Keratinocyte (primary cell): ENCODE data around the gene PLCD1. TPM values are rescaled to one million over a fixed set of nuclear protein-coding genes. Genes with fewer than 3 reads are reported as not detected.

ENCODE experiments used
- DNase-seq: peaks from one replicate; pipeline ENCODE4 v3.0.0-alpha.2; 2011; ENCODE audit warnings: low read depth, missing footprints, low spot score
- FAIRE-seq: peaks from 2 replicates; lab custom pipeline; 2011; peaks lifted over from hg19 to GRCh38; lab: Jason Lieb, UNC
- H2AFZ ChIP-seq: 2 replicates; pipeline ENCODE4 v1.6.0; 2012; ENCODE audit warnings: low read length, control low read depth, inconsistent platforms; ENCODE audit not compliant: control insufficient read depth
- H3K27ac ChIP-seq: 2 replicates; pipeline ENCODE4 v1.5.1; 2011; ENCODE audit warnings: low read length; ENCODE audit not compliant: control insufficient read depth, insufficient read depth
- H3K27me3 ChIP-seq: 3 replicates; pipeline ENCODE4 v1.6.0; 2011; ENCODE audit warnings: low read length; ENCODE audit not compliant: control insufficient read depth, insufficient read depth; ENCODE audit errors: extremely low read depth
- H3K36me3 ChIP-seq, 2 experiments: 2 replicates in 1 of 2; 3 replicates in 1 of 2; pipeline ENCODE4 v1.5.1; 2011; ENCODE audit warnings: low read length in 2 of 2, mild to moderate bottlenecking in 1 of 2; ENCODE audit not compliant: control insufficient read depth in 2 of 2, insufficient read depth in 2 of 2; ENCODE audit errors: extremely low read depth in 1 of 2
- H3K4me1 ChIP-seq: 3 replicates; pipeline ENCODE4 v1.5.1; 2011; ENCODE audit warnings: low read length; ENCODE audit not compliant: control insufficient read depth, insufficient read depth; ENCODE audit errors: extremely low read depth
- H3K4me2 ChIP-seq: 3 replicates; pipeline ENCODE4 v1.6.0; 2011; ENCODE audit warnings: low read depth, low read length; ENCODE audit not compliant: control insufficient read depth, insufficient read depth; ENCODE audit errors: extremely low read depth
- H3K4me3 ChIP-seq, 3 experiments: fragments of 200-600 bp in 1 of 3; sonication (generic) in 1 of 3; 2 replicates in 2 of 3; 3 replicates in 1 of 3; pipeline ENCODE4 v1.5.1; 2011 to 2016; ENCODE audit warnings: low read length in 3 of 3, mild to moderate bottlenecking in 3 of 3, control low read depth in 2 of 3, inconsistent platforms in 1 of 3, low read depth in 1 of 3, mixed read lengths in 1 of 3, mixed run types in 1 of 3, moderate library complexity in 1 of 3; ENCODE audit not compliant: control insufficient read depth in 2 of 3, insufficient read depth in 2 of 3; ENCODE audit errors: extremely low read depth in 1 of 3
- H3K79me2 ChIP-seq: 2 replicates; pipeline ENCODE4 v1.6.0; 2012; ENCODE audit warnings: low read length; ENCODE audit not compliant: control insufficient read depth, insufficient read depth
- H3K9ac ChIP-seq: 3 replicates; pipeline ENCODE4 v1.6.0; 2011; ENCODE audit warnings: low read length; ENCODE audit not compliant: control insufficient read depth, insufficient read depth; ENCODE audit errors: extremely low read depth
- H3K9me1 ChIP-seq: 3 replicates; pipeline ENCODE4 v1.6.0; 2011; ENCODE audit warnings: low read length; ENCODE audit not compliant: control insufficient read depth, insufficient read depth; ENCODE audit errors: extremely low read depth
- H3K9me3 ChIP-seq: 2 replicates; pipeline ENCODE4 v1.5.1; 2012; ENCODE audit warnings: low read depth, low read length; ENCODE audit not compliant: control insufficient read depth
- H4K20me1 ChIP-seq: 3 replicates; pipeline ENCODE4 v1.6.0; 2011; ENCODE audit warnings: low read length; ENCODE audit not compliant: control insufficient read depth, insufficient read depth; ENCODE audit errors: extremely low read depth
- CTCF ChIP-seq, 3 experiments: IDR thresholded peaks in 1 of 3; conservative IDR thresholded peaks in 1 of 3; optimal IDR thresholded peaks in 1 of 3; 2 replicates in 2 of 3; 3 replicates in 1 of 3; pipeline versions ENCODE3 to v1.5.1; 2011; ENCODE audit warnings: low read length in 3 of 3, mild to moderate bottlenecking in 3 of 3, moderate library complexity in 2 of 3, control low read depth in 1 of 3, inconsistent platforms in 1 of 3; ENCODE audit not compliant: insufficient read depth in 2 of 3; ENCODE audit errors: extremely low read depth in 1 of 3
- EZH2 ChIP-seq: IDR thresholded peaks from one replicate; pipeline ENCODE4 v1.6.1; 2012; ENCODE audit warnings: inconsistent platforms, mild to moderate bottlenecking, low read length, moderate library complexity
- dilution Hi-C: fragments of 300-500 bp; cut with MboI; formaldehyde crosslinking; loops from one replicate; pipeline ENCODE4 v1.7.0; 2020; ENCODE audit warnings: low sequenced_read_pairs; ENCODE audit not compliant: extremely low pct_ligation_motif_present
- polyA plus RNA-seq, 5 experiments: library from polyadenylated mRNA; depleted of rRNA in 3 of 5; stranded (reverse) in 3 of 5; stranded (forward) in 1 of 5; unstranded in 1 of 5; fragments of >200 nt; gene quantifications; 1 replicate in 1 of 5; 2 replicates in 3 of 5; 3 replicates in 1 of 5; pipeline versions ENCODE4 v1.2.1 to v1.2.3, GENCODE V29; 2011 to 2012; ENCODE audit warnings: missing spikeins in 2 of 5, low read depth in 1 of 5, low replicate concordance in 1 of 5

The PLCD1 gene
- polyA plus RNA-seq, 1 donor (not counting 4 experiments of a cell fraction or from before 2014, with no cell fraction given) = 26.0 TPM

GRCh38 chr3:38016410-38016809, 13.0 kb downstream of the PLCD1 start:
- H4K20me1 ChIP-seq = no peaks in the 10 kb centered on the region
- no peak for FAIRE-seq
- H3K4me3 ChIP-seq = no peak overlapping the region
- no peak overlapping the region for H3K27ac ChIP-seq
- no peak overlapping the region for H3K4me2 ChIP-seq
- no peaks in the 10 kb centered on the region for H3K27me3 ChIP-seq
- H3K9me3 ChIP-seq = peaks cover 4% of the 10 kb centered on the region
- H3K9ac ChIP-seq = no peak overlapping the region
- no peak for DNase-seq
- H3K36me3 ChIP-seq = peaks cover 13 to 27% of the 10 kb centered on the region in 2 experiments
- H2AFZ ChIP-seq = no peak overlapping the region
- dilution Hi-C loops = no loop called here
- H3K9me1 ChIP-seq = no peaks in the 10 kb centered on the region
- H3K79me2 ChIP-seq = no peaks in the 10 kb centered on the region
- H3K4me1 ChIP-seq = no peaks in the 10 kb centered on the region
- TF ChIP-seq EZH2 (no peak), CTCF (optimal IDR thresholded peaks at IDR 0.05 in 1 of 3, IDR thresholded peaks at IDR 0.05 in 1 of 3, conservative IDR thresholded peaks at IDR 0.05 in 1 of 3; ENCODE audit: extremely low read depth in 1 of 3, insufficient read depth in 2 of 3, low read length in 3 of 3) (no peak)

- H3K9me3 ChIP-seq = peaks cover 4% of the 10 kb centered on the region
- H3K4me3 ChIP-seq = no peak overlapping the region
- no peak overlapping the region for H3K4me2 ChIP-seq
- no peak for TF ChIP-seq CTCF (optimal IDR thresholded peaks at IDR 0.05 in 1 of 3, IDR thresholded peaks at IDR 0.05 in 1 of 3, conservative IDR thresholded peaks at IDR 0.05 in 1 of 3; ENCODE audit: extremely low read depth in 1 of 3, insufficient read depth in 2 of 3, low read length in 3 of 3)
- no peak for TF ChIP-seq EZH2
- peaks cover 13 to 29% of the 10 kb centered on the region in 2 experiments for H3K36me3 ChIP-seq
- no peak overlapping the region for H2AFZ ChIP-seq
- FAIRE-seq (no peak), DNase-seq (no peak)
- H3K27ac ChIP-seq = no peak overlapping the region
- dilution Hi-C loops = no loop called here
- H3K79me2 ChIP-seq = no peaks in the 10 kb centered on the region
- H3K9me1 ChIP-seq = no peaks in the 10 kb centered on the region
- H4K20me1 ChIP-seq = no peaks in the 10 kb centered on the region
- no peaks in the 10 kb centered on the region for H3K4me1 ChIP-seq
- no peak overlapping the region for H3K9ac ChIP-seq
- H3K27me3 ChIP-seq = no peaks in the 10 kb centered on the region
These were observed 13.5 kb downstream of the PLCD1 start for GRCh38 chr3:38015984-38016383.
